Myometrial cell (primary cell): ENCODE results near the gene ENO2. TPM values are rescaled to one million over a fixed set of nuclear protein-coding genes. Genes with fewer than 3 reads are reported as not detected.

Experiments
- total RNA-seq: library from RNA; depleted of rRNA; stranded (reverse); fragments of >200 nt; gene quantifications from 2 replicates; pipeline ENCODE4 v1.2.3, GENCODE V29; 2015

The ENO2 gene
- 8.9 and 9.0 TPM in 2 replicates for total RNA-seq

GRCh38 chr12:6914246-6914946 is at the start of gene ENO2:
TSS of gene ENO2 (plus strand) at chr12:6914580. CDS start at chr12:6915833, 1,253 bp downstream.

GRCh38 chr12:6867413-6868210 is 46.8 kb upstream of the ENO2 start, which contains the start of gene TPI1:
TSS of gene TPI1 (plus strand) at chr12:6867531. CDS start at chr12:6867567, 36 bp downstream.

GRCh38 chr12:6873094-6874014 is 41.0 kb upstream of the ENO2 start, which contains the start of gene SPSB2:
TSS of gene SPSB2 (minus strand) at chr12:6873303. CDS start at chr12:6872901, 402 bp downstream.

DNA sequence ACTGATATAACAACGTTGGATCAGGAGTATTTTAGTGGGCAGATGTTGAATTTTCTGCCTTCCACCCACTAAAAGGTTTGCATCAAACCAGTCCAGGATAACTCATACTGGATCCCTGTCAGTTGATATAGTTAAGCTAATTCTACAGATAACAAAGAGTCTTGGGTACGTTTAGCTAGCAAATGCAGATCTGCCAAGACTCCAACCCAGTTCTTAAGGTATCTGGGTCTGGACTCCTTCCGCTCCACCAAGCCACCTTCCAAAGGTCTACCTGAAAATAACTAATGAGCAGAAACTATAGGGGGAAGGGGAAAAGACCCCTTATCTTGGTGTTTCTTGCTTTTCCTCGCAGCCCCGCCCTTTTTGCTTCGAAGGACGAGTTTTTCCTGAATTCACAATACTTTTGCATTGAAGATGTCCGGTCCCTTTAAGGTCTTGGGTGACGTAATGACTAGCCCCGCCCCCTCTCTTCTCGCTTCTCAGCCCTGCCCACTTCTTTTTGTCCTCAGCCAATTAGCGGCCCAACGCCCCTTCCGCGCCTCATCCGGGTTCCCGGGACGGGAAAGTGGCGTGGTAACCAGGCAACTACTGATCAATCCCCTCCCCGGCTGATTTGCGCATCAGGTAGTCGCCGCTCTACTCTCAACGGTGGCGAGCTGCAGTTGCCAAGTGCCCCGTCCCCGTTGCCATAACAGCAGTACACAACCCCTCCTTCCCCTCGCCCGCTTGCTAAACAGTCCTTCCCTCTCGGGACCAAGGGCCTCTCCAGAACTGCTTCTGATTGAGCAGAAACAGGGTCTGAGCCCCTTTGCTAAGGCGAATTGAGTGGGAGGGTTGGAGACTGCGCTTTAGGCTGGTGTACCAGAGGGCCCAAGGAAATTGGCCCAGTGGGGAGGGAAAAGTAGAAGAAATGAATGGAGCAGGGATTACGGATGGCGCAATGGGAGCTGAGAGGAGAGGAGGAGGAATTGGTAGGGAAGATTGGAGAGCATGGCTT is 9.8 kb upstream of the ENO2 start, which contains the start of gene LRRC23:
Gene LRRC23, plus strand, starts transcription at position 543 of the 997 bp plus-strand sequence. CDS start 812 bp downstream, outside the sequence.

GRCh38 chr12:6927379-6928021 is 13.1 kb downstream of the ENO2 start, which contains the start of gene ATN1:
TSS of gene ATN1 (plus strand) at chr12:6927959. CDS start at chr12:6934002, 6,043 bp downstream.

GRCh38 chr12:6943722-6944380 is 29.5 kb downstream of the ENO2 start, which contains the start of the genes C12orf57 and RNU7-1:
TSS of gene C12orf57 (plus strand) at chr12:6944022. CDS start at chr12:6944122, 100 bp downstream.
TSS of gene RNU7-1 (plus strand) at chr12:6943816.

DNA sequence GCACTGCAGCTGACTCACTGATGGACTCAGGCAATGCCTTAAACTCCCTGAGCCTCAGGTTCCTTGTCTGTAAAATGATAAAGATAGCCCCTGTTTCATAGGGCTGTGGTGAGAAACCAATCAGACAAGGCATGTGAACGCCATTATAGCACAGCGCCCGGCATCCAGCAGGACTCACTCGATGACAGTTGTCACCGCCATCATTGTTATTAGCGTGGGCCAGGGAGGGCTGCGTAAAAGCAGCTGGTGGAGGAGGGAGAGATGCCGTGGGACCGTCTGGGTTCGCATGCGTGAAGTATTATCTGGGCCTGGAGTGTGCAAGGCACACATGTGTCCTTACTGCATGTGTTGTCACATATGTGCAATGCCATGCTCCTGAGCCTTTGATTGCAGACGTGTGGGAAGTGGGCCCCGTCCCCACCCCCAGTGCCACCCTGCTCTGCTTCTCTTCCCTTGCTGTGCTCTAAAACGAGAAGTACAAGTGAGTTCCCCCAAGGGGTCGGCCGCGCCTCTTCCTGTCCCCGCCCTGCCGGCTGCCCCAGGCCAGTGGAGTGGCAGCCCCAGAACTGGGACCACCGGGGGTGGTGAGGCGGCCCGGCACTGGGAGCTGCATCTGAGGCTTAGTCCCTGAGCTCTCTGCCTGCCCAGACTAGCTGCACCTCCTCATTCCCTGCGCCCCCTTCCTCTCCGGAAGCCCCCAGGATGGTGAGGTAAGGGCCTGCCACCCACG is 36.6 kb downstream of the ENO2 start, which contains the start of gene PTPN6:
Gene PTPN6, plus strand, starts transcription at position 546 of the 730 bp plus-strand sequence. Its CDS starts 157 bp downstream, at position 703.

Other genes with a start within 250 kb of the ENO2 start
- 16.7 and 26.2 TPM in 2 replicates for gene ZNF384, start 225.2 kb upstream of the ENO2 start, total RNA-seq
- not detected in 2 replicates for gene PIANP, start 213.8 kb upstream of the ENO2 start, total RNA-seq
- gene COPS7A, start 190.5 kb upstream of the ENO2 start, total RNA-seq: 127 and 144 TPM in 2 replicates
- gene MLF2, start 161.4 kb upstream of the ENO2 start, total RNA-seq: 274 and 381 TPM in 2 replicates
- 296 and 339 TPM in 2 replicates for gene PTMS, start 148.2 kb upstream of the ENO2 start, total RNA-seq
- under 0.01 and 0.35 TPM in 2 replicates for gene LAG3, start 142.1 kb upstream of the ENO2 start, total RNA-seq
- gene CD4, start 125.1 kb upstream of the ENO2 start, total RNA-seq: under 0.01 TPM in 1 of 2 replicates, not detected in the other
- 1.8 and 3.2 TPM in 2 replicates for gene GPR162, start 92.8 kb upstream of the ENO2 start, total RNA-seq
- 69.5 and 75.1 TPM in 2 replicates for gene P3H3, start 86.2 kb upstream of the ENO2 start, total RNA-seq
- gene GNB3, start 73.7 kb upstream of the ENO2 start, total RNA-seq: 0.29 and 1.8 TPM in 2 replicates
- 36.3 and 53.9 TPM in 2 replicates for gene CDCA3, start 63.3 kb upstream of the ENO2 start, total RNA-seq
- 89.4 and 97.7 TPM in 2 replicates for gene USP5, start 62.4 kb upstream of the ENO2 start, total RNA-seq
- 1,607 and 1,656 TPM in 2 replicates for gene TPI1, start 47.0 kb upstream of the ENO2 start, total RNA-seq
- 4.9 and 12.8 TPM in 2 replicates for gene SPSB2, start 41.3 kb upstream of the ENO2 start, total RNA-seq
- 13.0 and 18.8 TPM in 2 replicates for gene LRRC23, start 9.8 kb upstream of the ENO2 start, total RNA-seq
- gene ATN1, start 13.4 kb downstream of the ENO2 start, total RNA-seq: 12.7 and 13.8 TPM in 2 replicates
- not detected in 2 replicates for gene RNU7-1, start 29.2 kb downstream of the ENO2 start, total RNA-seq
- gene C12orf57, start 29.4 kb downstream of the ENO2 start, total RNA-seq: 314 and 317 TPM in 2 replicates
- gene PTPN6, start 36.8 kb downstream of the ENO2 start, total RNA-seq: not detected in 2 replicates
- gene PHB2, start 56.1 kb downstream of the ENO2 start, total RNA-seq: 393 and 424 TPM in 2 replicates
- 46.7 and 53.5 TPM in 2 replicates for gene EMG1, start 56.3 kb downstream of the ENO2 start, total RNA-seq
- gene LPCAT3, start 103.9 kb downstream of the ENO2 start, total RNA-seq: 32.0 and 36.5 TPM in 2 replicates
- gene C1S, start 146.1 kb downstream of the ENO2 start, total RNA-seq: 70.9 and 75.1 TPM in 2 replicates
- 125 and 158 TPM in 2 replicates for gene C1R, start 177.9 kb downstream of the ENO2 start, total RNA-seq
- 34.3 and 48.2 TPM in 2 replicates for gene C1RL, start 194.6 kb downstream of the ENO2 start, total RNA-seq
- not detected in 2 replicates for gene RBP5, start 214.3 kb downstream of the ENO2 start, total RNA-seq
- gene CLSTN3, start 215.8 kb downstream of the ENO2 start, total RNA-seq: 8.6 and 16.0 TPM in 2 replicates